K562 (cell line): ENCODE data around the gene SEC22A. TPM values are rescaled to one million over a fixed set of nuclear protein-coding genes. Genes with fewer than 3 reads are reported as not detected.

ENCODE experiments used
- ATAC-seq: fragments of 200-7000 bp; cut with Tn5 transposase; 3 replicates; pipeline ENCODE4 v1.9.1; 2020; ENCODE audit warnings: moderate library complexity
- BruUV-seq: library from RNA; stranded (reverse); fragments of 400-500 nt; replicated peaks from 2 replicates; lab custom pipeline; 2021; lab: Mats Ljungman, UMichigan
- CTCF ChIA-PET: fragments of 300-600 bp; formaldehyde crosslinking; extraction: SDS; loops from one replicate; lab custom pipeline; 2021; ENCODE audit warnings: low intra/inter-chr PET ratio; lab: Yijun Ruan, JAX
- POLR2A ChIA-PET: fragments of 300-600, 350-650 bp; sonication (Branson Sonifier 250); formaldehyde crosslinking; extraction: SDS; loops from one replicate; lab custom pipeline; 2021; ENCODE audit warnings: antibody characterized with exemption, inconsistent platforms; lab: Yijun Ruan, JAX
- DNase-seq, 4 experiments: peaks; one replicate each; pipeline versions ENCODE4 v3.0.0 to v3.0.0-alpha.2; 2011 to 2018; ENCODE audit warnings: low spot score in 3 of 4, mixed read lengths in 3 of 4; ENCODE audit errors: extremely low read depth in 1 of 4
- FAIRE-seq: peaks from 2 replicates; lab custom pipeline; 2011; peaks lifted over from hg19 to GRCh38; lab: Jason Lieb, UNC
- H2AFZ ChIP-seq: 2 replicates; pipeline ENCODE4 v1.6.0; 2011; ENCODE audit warnings: low read depth, low read length, control low read depth, inconsistent platforms
- H3K27ac ChIP-seq: fragments of 200-600 bp; 3 replicates; pipeline ENCODE4 v1.8.0; 2011; ENCODE audit warnings: low read depth, mild to moderate bottlenecking, control low read depth, inconsistent platforms, low read length, moderate library complexity, mixed read lengths; ENCODE audit errors: extremely low read depth
- H3K27me3 ChIP-seq, 2 experiments: fragments of 300-600 bp in 1 of 2; 2 replicates in 1 of 2; 3 replicates in 1 of 2; pipeline versions ENCODE4 v1.6.0 to v1.8.0; 2011; ENCODE audit warnings: inconsistent platforms in 2 of 2, low read length in 2 of 2, mild to moderate bottlenecking in 1 of 2, mixed read lengths in 1 of 2, moderate library complexity in 1 of 2; ENCODE audit not compliant: control insufficient read depth in 2 of 2, insufficient read depth in 2 of 2
- H3K36me3 ChIP-seq: fragments of 300-600 bp; 3 replicates; pipeline ENCODE4 v1.8.0; 2011; ENCODE audit warnings: mild to moderate bottlenecking, low read length, inconsistent platforms; ENCODE audit not compliant: control insufficient read depth, insufficient read depth
- H3K4me1 ChIP-seq, 2 experiments: fragments of 200-600 bp in 1 of 2; replicated peaks in 1 of 2; 2 replicates in 1 of 2; 3 replicates in 1 of 2; pipeline versions ENCODE4 v1.5.1 to v1.8.0; 2011; ENCODE audit warnings: inconsistent platforms in 2 of 2, low read length in 2 of 2, mild to moderate bottlenecking in 1 of 2, mixed read lengths in 1 of 2, moderate library complexity in 1 of 2; ENCODE audit not compliant: control insufficient read depth in 2 of 2, insufficient read depth in 2 of 2
- H3K4me2 ChIP-seq: 2 replicates; pipeline ENCODE4 v1.6.1; 2011; ENCODE audit warnings: low read length, control low read depth, inconsistent platforms, mixed read lengths; ENCODE audit not compliant: insufficient read depth
- H3K4me3 ChIP-seq: fragments of 200-600 bp; sonication (generic), shearing (Covaris generic); 2 replicates; pipeline ENCODE4 v1.5.1; 2016; ENCODE audit warnings: control low read depth, inconsistent platforms
- H3K79me2 ChIP-seq: fragments of 200-600 bp; 3 replicates; pipeline ENCODE4 v1.8.0; 2011; ENCODE audit warnings: low read length, inconsistent platforms; ENCODE audit not compliant: control insufficient read depth, insufficient read depth
- H3K9ac ChIP-seq, 2 experiments: 2 replicates each; pipeline versions ENCODE4 v1.6.0 to v1.6.1; 2011; ENCODE audit warnings: low read depth in 2 of 2, low read length in 2 of 2, control low read depth in 1 of 2, inconsistent platforms in 1 of 2, mild to moderate bottlenecking in 1 of 2, mixed read lengths in 1 of 2; ENCODE audit not compliant: insufficient read depth in 1 of 2
- H3K9me1 ChIP-seq: one replicate; pipeline ENCODE4 v1.6.0; 2011; ENCODE audit warnings: inconsistent platforms, mild to moderate bottlenecking, low read length, moderate library complexity; ENCODE audit not compliant: control insufficient read depth, insufficient read depth
- H3K9me3 ChIP-seq: replicated peaks from 2 replicates; pipeline ENCODE4 v1.5.1; 2011; ENCODE audit warnings: low read depth, low read length, inconsistent platforms; ENCODE audit not compliant: control insufficient read depth, insufficient read depth
- H4K20me1 ChIP-seq: replicated peaks from 2 replicates; pipeline ENCODE4 v1.6.1; 2011; ENCODE audit warnings: low read length, inconsistent platforms, mixed read lengths; ENCODE audit not compliant: control insufficient read depth, insufficient read depth
- WGBS: fragments of 100-300 bp; shearing (Covaris generic); methylation state at CpG from one replicate; pipeline ENCODE4 v1.1.6; 2016; ENCODE audit warnings: low coverage, mixed read lengths; ENCODE audit not compliant: insufficient coverage; ENCODE audit errors: missing lambda C conversion rate; 5-methylcytosine and 5-hydroxymethylcytosine counted together
- in situ Hi-C: fragments of 300-500 bp; cut with MboI; formaldehyde crosslinking; loops from 4 replicates; pipeline ENCODE4 v1.15.0; 2018; ENCODE audit warnings: inconsistent platforms, mixed read lengths
- intact Hi-C: fragments of 100-400 bp; cut with micrococcal nuclease; formaldehyde crosslinking; loops from 2 replicates; pipeline ENCODE4 v1.14.2; 2022
- polyA plus RNA-seq, 8 experiments: library from polyadenylated mRNA; depleted of rRNA in 4 of 8; stranded (reverse) in 5 of 8; unstranded in 3 of 8; fragments of >200 nt; fragmentation: Nextera tagmentation in 2 of 8; fragmentation: Illumina TruSeq in 1 of 8; extraction: Ambion mirVana in 2 of 8; extraction: Trizol in 1 of 8; gene quantifications; 2 replicates each; pipeline versions ENCODE4 v1.2.1 to v1.2.3, GENCODE V29; 2011 to 2014; ENCODE audit warnings: inconsistent platforms in 1 of 8, missing spikeins in 1 of 8
- total RNA-seq, 7 experiments: library from RNA; depleted of rRNA in 6 of 7; stranded (reverse); fragments of >200 nt in 6 of 7; fragmentation: Illumina TruSeq in 2 of 7; extraction: Trizol in 2 of 7; gene quantifications; 2 replicates each; pipeline versions ENCODE4 v1.2.1 to v1.2.3, GENCODE V29; 2011 to 2021; ENCODE audit warnings: low replicate concordance in 1 of 7
- TF ChIP-seq, protein P1 (sequence below): sonication (generic); formaldehyde crosslinking; IDR thresholded peaks from 2 replicates; pipeline ENCODE4 v1.8.0; 2023; ENCODE audit warnings: missing genetic modification reagents, mild to moderate bottlenecking, borderline replicate concordance

SEC22A gene
- total and polyA plus RNA-seq, 9 of the 15 experiments (the other 6 are each of a cell fraction or from before 2014, with no cell fraction given), result 7.9 to 44.5 (median 20.5) TPM

DNA sequence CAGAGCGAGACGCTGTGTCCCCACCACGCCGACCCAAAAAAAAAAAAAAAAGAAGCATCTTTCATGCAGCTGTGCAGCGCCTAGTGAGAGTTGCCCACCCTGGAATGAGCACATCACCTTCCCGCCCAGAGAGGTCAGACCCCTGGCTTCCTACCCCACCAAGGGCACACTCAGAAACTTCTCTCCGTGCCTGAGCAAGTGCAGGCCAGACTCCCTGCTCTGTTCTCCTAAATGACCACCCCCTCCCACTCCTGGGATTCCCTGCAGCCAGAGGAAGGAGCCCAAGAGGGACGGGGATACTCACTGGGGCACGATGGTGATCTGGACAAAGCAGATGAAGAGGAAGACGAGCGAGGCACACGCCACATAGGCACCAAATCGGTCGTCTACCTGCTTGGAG lies 116.0 kb downstream of the SEC22A start:
- TF ChIP-seq, protein P1, sequence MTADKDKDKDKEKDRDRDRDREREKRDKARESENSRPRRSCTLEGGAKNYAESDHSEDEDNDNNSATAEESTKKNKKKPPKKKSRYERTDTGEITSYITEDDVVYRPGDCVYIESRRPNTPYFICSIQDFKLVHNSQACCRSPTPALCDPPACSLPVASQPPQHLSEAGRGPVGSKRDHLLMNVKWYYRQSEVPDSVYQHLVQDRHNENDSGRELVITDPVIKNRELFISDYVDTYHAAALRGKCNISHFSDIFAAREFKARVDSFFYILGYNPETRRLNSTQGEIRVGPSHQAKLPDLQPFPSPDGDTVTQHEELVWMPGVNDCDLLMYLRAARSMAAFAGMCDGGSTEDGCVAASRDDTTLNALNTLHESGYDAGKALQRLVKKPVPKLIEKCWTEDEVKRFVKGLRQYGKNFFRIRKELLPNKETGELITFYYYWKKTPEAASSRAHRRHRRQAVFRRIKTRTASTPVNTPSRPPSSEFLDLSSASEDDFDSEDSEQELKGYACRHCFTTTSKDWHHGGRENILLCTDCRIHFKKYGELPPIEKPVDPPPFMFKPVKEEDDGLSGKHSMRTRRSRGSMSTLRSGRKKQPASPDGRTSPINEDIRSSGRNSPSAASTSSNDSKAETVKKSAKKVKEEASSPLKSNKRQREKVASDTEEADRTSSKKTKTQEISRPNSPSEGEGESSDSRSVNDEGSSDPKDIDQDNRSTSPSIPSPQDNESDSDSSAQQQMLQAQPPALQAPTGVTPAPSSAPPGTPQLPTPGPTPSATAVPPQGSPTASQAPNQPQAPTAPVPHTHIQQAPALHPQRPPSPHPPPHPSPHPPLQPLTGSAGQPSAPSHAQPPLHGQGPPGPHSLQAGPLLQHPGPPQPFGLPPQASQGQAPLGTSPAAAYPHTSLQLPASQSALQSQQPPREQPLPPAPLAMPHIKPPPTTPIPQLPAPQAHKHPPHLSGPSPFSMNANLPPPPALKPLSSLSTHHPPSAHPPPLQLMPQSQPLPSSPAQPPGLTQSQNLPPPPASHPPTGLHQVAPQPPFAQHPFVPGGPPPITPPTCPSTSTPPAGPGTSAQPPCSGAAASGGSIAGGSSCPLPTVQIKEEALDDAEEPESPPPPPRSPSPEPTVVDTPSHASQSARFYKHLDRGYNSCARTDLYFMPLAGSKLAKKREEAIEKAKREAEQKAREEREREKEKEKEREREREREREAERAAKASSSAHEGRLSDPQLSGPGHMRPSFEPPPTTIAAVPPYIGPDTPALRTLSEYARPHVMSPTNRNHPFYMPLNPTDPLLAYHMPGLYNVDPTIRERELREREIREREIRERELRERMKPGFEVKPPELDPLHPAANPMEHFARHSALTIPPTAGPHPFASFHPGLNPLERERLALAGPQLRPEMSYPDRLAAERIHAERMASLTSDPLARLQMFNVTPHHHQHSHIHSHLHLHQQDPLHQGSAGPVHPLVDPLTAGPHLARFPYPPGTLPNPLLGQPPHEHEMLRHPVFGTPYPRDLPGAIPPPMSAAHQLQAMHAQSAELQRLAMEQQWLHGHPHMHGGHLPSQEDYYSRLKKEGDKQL (CRISPR knock-in tag), result no peak
- TF ChIP-seq, all 486 proteins: peak for 0
- Histone ChIP-seq H3K4me2 (no peak overlapping the region), H3K27me3 (peaks cover 5 to 72% of the 10 kb centered on the region in 2 experiments), H3K4me1 (no peaks in the 10 kb centered on the region), H3K9ac (no peak overlapping the region), H3K36me3 (no peaks in the 10 kb centered on the region), H3K4me3 (no peak overlapping the region), H3K79me2 (no peaks in the 10 kb centered on the region), H3K9me1 (no peaks in the 10 kb centered on the region), H3K9me3 (no peaks in the 10 kb centered on the region), H4K20me1 (0 out of 2 replicates have a peak, but pooled peaks cover 6% of the 10 kb centered on the region), H3K27ac (no peak overlapping the region), H2AFZ (no peak overlapping the region)
- 0% methylated on average over 8 of the region's 14 CpGs for whole genome bisulfite sequencing
- in situ Hi-C loops, result no loop called here
- no peak for FAIRE-seq
- no peak for DNase-seq
- BruUV-seq, result no TSS peak
- POLR2A ChIA-PET, result no interaction called here
- ATAC-seq, result no peak
- intact Hi-C loops, result no loop called here
- CTCF ChIA-PET, result no interaction called here
